GM18520 (cell line): Measurements from ENCODE around the gene CCR2.
"Not testable (repeated sequence)": the region's sequence is repeated elsewhere in the genome, so short reads cannot be mapped to it uniquely, and the experiment has no call there.

ENCODE experiments used
- ATAC-seq: cut with Tn5 transposase; IDR thresholded peaks from one replicate; pipeline ENCODE4 v1.9.1; 2021; ENCODE audit not compliant: unreplicated experiment

CCR2 gene

DNA sequence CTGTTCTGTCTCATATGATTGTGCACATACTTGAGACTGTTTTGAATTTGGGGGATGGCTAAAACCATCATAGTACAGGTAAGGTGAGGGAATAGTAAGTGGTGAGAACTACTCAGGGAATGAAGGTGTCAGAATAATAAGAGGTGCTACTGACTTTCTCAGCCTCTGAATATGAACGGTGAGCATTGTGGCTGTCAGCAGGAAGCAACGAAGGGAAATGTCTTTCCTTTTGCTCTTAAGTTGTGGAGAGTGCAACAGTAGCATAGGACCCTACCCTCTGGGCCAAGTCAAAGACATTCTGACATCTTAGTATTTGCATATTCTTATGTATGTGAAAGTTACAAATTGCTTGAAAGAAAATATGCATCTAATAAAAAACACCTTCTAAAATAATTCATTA is 21.9 kb downstream of the CCR2 start:
- ATAC-seq: no peak

- no peak for ATAC-seq
Measured at GRCh38 chr3:46378426-46378942, 24.6 kb downstream of the CCR2 start.

- ATAC-seq: no peak
Measured at GRCh38 chr3:46380471-46381221, 26.7 kb downstream of the CCR2 start.

DNA sequence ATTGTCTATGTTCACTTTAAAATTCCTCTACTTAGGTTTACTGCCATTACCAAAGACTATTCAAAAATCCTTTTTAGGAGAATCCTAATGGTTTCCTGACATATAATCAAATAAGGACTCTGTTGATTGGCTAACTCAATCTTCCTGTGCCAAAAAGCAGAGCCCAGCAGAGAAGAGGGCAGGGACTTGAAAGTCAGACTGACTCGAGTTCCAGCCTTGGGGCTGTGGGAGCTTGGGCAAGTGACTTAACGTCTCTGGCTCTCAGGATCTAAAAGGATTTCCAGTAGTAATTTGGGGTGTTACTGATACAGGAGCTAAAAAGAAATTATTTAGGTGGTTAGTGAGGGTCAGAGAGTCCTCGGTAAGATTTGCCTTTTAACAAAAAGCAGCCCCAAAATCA is 27.7 kb downstream of the CCR2 start:
- ATAC-seq: no peak

DNA sequence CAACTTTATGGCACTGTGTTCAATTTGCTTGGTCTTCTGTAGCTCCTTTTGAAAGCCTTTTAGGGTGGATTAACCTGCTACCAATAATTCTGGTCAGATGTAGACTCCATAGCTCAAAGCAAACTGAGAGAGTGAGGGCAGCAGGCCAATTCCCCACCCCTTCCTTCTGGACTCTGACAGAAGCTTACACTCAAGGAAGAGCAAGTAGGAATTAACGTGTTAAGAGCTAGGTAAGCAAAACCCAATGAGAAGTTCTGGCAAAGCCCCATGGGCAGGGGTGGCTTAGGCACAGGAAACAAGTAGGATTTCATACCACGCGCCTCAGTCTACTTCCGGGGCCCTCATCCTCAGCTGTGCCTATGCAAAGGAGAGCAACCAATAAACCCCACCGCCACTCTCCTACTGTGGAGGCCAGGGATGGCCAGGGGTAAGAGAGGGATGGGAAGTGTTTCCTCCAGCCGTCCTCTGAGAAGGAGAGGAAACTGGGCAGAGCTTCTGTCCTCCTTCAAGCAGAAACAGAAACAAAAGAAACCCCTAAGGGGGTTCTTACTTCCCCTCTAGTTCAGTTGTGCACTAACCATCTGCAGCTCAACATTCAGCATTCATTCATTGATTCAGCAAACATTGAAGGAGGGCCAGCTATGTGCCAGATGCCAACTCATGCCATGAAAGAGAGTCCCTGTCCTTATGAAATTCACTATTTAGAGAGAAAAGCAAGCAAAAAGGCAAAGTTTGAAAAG is 29.5 kb downstream of the CCR2 start:
- no peak for ATAC-seq

GRCh38 chr3:46383951-46384330 is 30.0 kb downstream of the CCR2 start:
- no peak for ATAC-seq

DNA sequence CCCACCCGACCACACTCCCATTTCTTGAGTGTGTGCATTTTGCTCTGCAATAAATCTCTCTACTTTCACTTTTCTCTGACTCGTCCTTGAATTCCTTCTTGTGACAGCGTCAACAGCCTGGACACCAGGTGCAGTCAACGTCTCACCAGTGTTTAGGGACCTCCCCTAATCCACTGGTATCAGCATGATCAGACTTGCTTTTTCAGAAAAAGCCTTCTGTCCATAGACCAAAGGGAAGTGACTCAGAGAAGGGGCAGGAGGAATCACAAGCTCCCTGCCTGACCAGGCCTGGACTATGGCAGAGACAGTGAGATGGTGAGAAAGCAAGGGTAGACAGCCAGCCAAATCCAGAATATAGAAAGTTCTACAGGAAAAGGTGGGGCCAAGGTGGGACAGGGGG is 32.3 kb downstream of the CCR2 start:
- ATAC-seq: no peak

DNA sequence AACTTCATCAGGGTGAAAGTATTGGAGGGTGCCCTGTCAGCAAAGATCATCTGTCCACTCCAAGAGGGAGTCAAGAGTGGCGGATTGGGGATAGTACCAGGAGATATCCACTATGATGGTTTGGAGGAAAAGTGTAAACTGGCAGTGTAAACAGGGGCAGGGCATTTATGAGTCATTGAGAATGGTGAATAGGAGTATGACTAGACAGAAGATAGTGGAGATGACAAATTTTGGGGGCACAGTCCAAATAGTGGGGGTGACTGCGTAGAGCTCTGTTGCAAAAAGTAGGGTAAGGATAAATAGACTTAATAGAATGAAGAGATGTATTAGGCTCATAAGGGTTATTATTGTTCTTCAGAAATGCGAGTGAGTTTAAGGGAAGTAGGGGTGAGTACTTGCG is 34.9 kb downstream of the CCR2 start:
- not testable (repeated sequence) for ATAC-seq

DNA sequence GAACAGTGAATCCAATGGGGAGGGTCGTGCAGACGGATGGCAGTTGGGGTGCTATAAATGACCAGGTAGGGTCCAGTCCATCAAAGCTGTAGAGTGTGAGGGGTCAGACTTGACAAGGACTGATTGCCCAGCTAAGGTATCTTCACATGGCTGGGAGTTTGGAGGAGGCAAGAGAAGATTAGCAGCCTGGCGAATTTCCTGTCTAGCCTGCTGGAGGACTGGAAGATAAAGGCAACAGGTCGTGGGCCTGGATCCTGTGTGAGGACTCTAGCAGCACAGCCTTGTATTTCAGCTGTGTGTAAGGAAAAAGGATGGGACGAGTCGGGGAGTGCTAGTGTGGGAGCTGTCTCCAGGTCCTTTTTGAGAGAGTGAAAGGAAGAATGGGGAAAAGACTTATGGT is 35.4 kb downstream of the CCR2 start:
- no peak for ATAC-seq

GRCh38 chr3:46391526-46391925 is 37.6 kb downstream of the CCR2 start:
- not testable (repeated sequence) for ATAC-seq

GRCh38 chr3:46393011-46393410 is 39.1 kb downstream of the CCR2 start:
- no peak for ATAC-seq

GRCh38 chr3:46393554-46394434 is 39.9 kb downstream of the CCR2 start:
- no peak for ATAC-seq

DNA sequence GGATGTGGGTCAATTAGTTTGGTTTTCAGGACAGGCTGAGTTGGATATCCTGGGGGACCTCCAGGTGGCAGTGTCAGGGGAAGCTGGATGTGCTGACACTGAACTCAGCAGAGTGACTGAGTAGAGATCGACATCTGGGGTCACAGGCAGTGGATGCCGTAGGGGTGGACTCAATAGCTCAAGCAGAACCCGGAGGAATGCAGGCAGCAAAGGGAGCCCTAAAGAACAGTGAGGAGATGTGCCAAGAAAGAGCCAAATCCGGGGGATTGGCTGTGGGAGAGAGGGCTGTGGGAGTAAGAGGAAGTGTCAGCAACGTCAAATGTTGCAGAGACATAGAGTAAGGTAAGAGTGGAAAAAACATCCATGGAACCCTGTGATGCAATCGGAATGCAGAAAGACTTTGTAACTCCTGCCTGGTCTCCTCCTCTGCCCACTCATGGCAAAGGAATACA is 41.3 kb downstream of the CCR2 start:
- ATAC-seq: no peak

DNA sequence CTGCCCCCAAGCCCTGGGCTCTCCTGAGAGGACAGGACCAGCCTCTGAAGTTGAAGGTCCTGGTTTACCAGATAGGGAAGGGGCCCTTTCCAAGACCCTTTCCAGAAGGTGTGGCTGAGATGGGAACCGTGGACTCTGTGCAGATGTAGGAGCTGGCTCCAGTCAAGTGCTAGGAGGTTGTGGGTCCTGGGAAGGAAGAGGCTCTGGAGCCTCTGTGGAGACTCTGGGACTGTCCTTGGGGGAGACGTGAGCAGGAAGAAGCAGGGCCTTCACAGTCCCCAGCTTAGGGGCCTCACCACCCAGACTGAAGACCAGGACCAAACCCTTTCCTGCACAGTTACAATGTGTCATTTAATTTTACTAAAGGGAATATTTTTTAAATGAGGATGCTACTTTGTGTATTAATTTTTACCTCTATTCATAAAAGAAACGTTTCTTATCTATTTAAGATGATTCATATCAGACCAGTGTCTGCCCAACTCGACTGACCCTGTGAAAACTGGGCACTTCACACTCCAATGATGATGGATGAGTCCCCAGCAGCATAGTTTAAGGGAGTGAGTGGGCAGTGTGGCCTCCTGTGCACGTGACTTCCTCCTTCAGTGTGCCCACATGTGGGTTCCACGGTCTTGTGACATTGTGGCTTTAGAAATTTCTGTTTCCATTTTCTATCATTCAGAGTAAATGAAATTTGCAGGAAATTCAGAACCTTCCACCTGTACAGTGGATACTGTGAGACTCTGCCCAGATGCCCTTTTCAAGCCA is 42.0 kb downstream of the CCR2 start:
- ATAC-seq: no peak

- no peak for ATAC-seq
Measured at GRCh38 chr3:46397111-46397510, 43.2 kb downstream of the CCR2 start.

- no peak for ATAC-seq
Measured at GRCh38 chr3:46398186-46398955, 44.5 kb downstream of the CCR2 start.

GRCh38 chr3:46399098-46399497 is 45.2 kb downstream of the CCR2 start:
- no peak for ATAC-seq

DNA sequence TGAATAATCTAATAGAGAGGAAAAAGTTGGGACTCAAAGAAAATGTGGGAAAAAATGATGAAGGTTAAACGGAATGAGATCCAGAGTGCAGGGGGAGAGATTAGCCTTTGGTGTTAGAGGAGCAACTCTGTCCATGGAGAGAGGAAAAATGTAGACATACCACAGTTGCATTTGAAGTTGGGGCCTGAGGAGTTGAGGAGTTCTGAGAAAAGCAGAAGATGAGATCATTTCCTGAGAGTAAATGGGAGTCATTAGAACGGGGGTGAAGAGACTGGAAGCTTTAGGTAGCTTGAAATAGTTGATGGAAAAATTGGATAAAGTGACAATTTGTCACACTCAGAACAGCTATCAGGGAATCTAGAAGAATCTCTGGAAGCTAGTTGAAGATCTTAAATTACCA is 45.6 kb downstream of the CCR2 start:
- ATAC-seq: no peak

GRCh38 chr3:46400000-46400734 is 46.3 kb downstream of the CCR2 start:
- no peak for ATAC-seq
